GM23248 (cell line): ENCODE data around the gene KCNIP3.

Experiments used
- EZH2 ChIP-seq: fragments of 200-600 bp; sonication (generic); IDR thresholded peaks from 2 replicates; pipeline ENCODE4 v1.6.1; 2018; ENCODE audit warnings: antibody characterized with exemption, mild to moderate bottlenecking; ENCODE audit not compliant: insufficient read depth, poor library complexity, severe bottlenecking
- EZH2phosphoT487 ChIP-seq: fragments of 200-600 bp; sonication (generic); IDR thresholded peaks from 2 replicates; pipeline ENCODE4 v1.6.1; 2018; ENCODE audit warnings: antibody characterized with exemption, moderate library complexity, mild to moderate bottlenecking, low read depth; ENCODE audit not compliant: insufficient read depth

DNA sequence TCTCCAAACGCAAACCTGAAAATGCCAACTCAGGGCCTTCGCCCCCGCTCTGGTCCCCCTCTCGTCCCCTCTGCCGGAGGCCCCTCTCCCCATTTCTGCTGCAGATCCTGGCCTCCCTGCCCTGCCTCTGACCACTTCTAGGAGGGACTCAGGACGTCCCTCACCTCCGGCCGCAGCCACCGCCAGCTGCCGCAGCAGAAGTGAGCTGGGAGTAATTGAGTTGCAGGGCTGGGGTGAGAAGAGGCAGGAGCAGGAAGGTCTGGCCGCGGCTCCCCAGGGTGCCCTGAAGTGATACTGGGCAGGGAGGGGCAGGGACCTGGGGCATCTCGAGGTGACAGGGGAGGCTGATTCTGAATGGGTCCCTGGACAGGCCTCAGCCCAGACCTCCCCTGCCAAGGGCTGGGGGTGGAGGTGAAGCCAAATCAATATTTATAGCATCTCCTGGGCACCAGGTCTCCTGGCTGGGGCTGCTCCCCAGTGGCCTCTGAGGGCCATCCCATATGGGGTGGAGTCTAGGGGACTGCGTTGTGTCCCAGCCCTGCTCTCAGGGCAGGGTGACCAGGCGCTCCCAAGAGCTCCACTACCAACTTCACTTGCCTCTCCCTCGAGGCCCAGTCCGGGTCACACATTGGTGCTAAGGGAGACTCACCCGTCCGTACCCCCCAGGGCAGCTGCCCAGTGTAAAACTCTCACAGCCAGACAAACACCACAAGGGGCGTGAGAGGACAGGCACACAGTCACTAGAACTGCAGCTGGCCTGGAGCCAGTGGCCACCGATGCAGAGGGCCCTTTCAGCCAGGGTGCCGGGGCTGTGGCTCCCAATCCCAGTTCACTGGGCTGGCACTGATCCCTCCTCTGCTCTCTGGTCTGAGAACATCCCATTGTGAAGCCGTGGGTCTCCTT, 33.0 kb downstream of the KCNIP3 start:
- TF ChIP-seq EZH2: no peak
- TF ChIP-seq EZH2phosphoT487: no peak
